Activated CD4-positive, alpha-beta T cell treated with anti-CD3 and anti-CD28 coated beads, Interleukin-2, amount 10 ng/mL, durations not matched to agents 24 days and 14 days (primary cell): ENCODE measurements around the gene HEY2. TPM values are rescaled to one million over a fixed set of nuclear protein-coding genes. Genes with fewer than 3 reads are reported as not detected.

Source experiments
- total RNA-seq: library from RNA; stranded (reverse); gene quantifications from 2 replicates; pipeline ENCODE4 v1.2.3, GENCODE V29; 2022

The HEY2 gene
- total RNA-seq, 1 donor from 2014 or later = not detected

Other genes with a start within 250 kb of the HEY2 start
- gene NCOA7, start 41.3 kb downstream of the HEY2 start, total RNA-seq = 52.5 and 53.7 TPM in 2 replicates
- gene HINT3, start 207.1 kb downstream of the HEY2 start, total RNA-seq = 8.5 and 8.9 TPM in 2 replicates
- gene TRMT11, start 236.9 kb downstream of the HEY2 start, total RNA-seq = 33.6 and 34.4 TPM in 2 replicates